Osteocyte (in vitro differentiated cells): ENCODE results near the gene CPSF3. TPM values are rescaled to one million over a fixed set of nuclear protein-coding genes. Genes with fewer than 3 reads are reported as not detected.

Experiments used
- DNase-seq: peaks from one replicate; pipeline ENCODE4 v3.0.0; 2021; ENCODE audit warnings: mixed read lengths; ENCODE audit not compliant: unreplicated experiment; ENCODE audit errors: extremely low spot score
- H3K27ac Mint-ChIP-seq: one replicate; pipeline ENCODE4 v1.8.0; 2021; ENCODE audit warnings: mild to moderate bottlenecking, mixed read lengths; ENCODE audit not compliant: unreplicated experiment
- H3K27me3 Mint-ChIP-seq: one replicate; pipeline ENCODE4 v1.8.0; 2021; ENCODE audit warnings: mixed read lengths; ENCODE audit not compliant: unreplicated experiment
- H3K36me3 Mint-ChIP-seq: one replicate; pipeline ENCODE4 v1.8.0; 2021; ENCODE audit warnings: mixed read lengths; ENCODE audit not compliant: unreplicated experiment
- H3K4me1 Mint-ChIP-seq: one replicate; pipeline ENCODE4 v1.8.0; 2021; ENCODE audit warnings: mixed read lengths; ENCODE audit not compliant: unreplicated experiment
- H3K4me3 Mint-ChIP-seq: one replicate; pipeline ENCODE4 v1.8.0; 2021; ENCODE audit warnings: mild to moderate bottlenecking, moderate library complexity, mixed read lengths; ENCODE audit not compliant: unreplicated experiment
- H3K9me3 Mint-ChIP-seq: one replicate; pipeline ENCODE4 v1.8.0; 2021; ENCODE audit warnings: mixed read lengths; ENCODE audit not compliant: unreplicated experiment
- total RNA-seq: library from RNA; stranded (reverse); gene quantifications from 2 replicates; pipeline ENCODE4 v1.2.1, GENCODE V29; 2021
- TF ChIP-seq, protein P1 (sequence below): fragments of 200-600 bp; sonication (generic); IDR thresholded peaks from 2 replicates; pipeline ENCODE4 v1.5.0; 2021; ENCODE audit warnings: antibody characterized with exemption, mild to moderate bottlenecking, moderate library complexity

The CPSF3 gene
- total RNA-seq, 1 donor from 2014 or later: 27.7 TPM

DNA sequence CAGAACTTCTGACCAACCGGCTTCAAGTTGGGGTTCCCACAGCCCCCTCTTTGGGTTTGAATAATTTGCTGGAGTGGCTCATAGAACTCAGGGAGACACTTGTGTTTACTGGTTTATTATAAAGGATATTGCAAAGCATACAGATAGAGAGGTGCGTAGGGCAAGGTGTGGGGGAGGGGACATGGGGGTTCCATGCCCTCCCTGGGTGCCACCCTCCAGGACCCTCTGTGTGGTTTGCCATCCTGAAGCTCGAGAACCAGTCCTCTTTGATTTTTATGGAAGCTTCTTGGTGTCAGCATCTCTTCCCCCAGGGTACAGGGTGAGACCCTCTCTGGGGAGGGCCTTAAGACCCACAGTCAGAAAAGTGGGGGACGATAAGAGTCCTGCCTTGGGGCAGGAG, 38.9 kb upstream of the CPSF3 start:
- Mint-ChIP-seq H3K4me1 (peaks cover 14% of the 10 kb centered on the region), H3K27ac (no peak overlapping the region), H3K9me3 (no peaks in the 10 kb centered on the region), H3K36me3 (peaks cover 50% of the 10 kb centered on the region), H3K27me3 (no peaks in the 10 kb centered on the region), H3K4me3 (no peak overlapping the region)
- TF ChIP-seq, protein P1, sequence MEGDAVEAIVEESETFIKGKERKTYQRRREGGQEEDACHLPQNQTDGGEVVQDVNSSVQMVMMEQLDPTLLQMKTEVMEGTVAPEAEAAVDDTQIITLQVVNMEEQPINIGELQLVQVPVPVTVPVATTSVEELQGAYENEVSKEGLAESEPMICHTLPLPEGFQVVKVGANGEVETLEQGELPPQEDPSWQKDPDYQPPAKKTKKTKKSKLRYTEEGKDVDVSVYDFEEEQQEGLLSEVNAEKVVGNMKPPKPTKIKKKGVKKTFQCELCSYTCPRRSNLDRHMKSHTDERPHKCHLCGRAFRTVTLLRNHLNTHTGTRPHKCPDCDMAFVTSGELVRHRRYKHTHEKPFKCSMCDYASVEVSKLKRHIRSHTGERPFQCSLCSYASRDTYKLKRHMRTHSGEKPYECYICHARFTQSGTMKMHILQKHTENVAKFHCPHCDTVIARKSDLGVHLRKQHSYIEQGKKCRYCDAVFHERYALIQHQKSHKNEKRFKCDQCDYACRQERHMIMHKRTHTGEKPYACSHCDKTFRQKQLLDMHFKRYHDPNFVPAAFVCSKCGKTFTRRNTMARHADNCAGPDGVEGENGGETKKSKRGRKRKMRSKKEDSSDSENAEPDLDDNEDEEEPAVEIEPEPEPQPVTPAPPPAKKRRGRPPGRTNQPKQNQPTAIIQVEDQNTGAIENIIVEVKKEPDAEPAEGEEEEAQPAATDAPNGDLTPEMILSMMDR: no peak
- no peak for DNase-seq

DNA sequence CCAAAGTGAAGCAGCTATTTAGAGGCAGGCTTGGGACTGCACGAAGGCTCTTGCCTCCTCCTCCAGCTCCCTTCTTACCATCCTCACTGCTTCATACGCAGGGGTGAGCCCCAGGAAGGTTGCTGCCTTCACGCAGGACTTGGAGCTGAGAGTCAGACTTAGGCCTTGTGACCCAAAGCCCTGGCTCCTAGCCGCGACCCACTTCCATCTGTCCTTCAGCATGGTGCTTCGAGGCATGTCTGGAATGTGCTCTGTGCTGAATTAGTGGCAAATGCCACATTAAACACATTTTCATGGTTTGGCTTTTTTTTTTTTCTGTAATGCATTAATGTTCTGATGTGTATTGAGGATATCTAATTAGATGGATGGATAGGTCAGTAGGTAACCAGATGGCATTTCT, 37.6 kb upstream of the CPSF3 start:
- Mint-ChIP-seq H3K27ac (no peak overlapping the region), H3K27me3 (no peaks in the 10 kb centered on the region), H3K9me3 (no peaks in the 10 kb centered on the region), H3K4me3 (no peak overlapping the region), H3K4me1 (peaks cover 15% of the 10 kb centered on the region), H3K36me3 (peaks cover 59% of the 10 kb centered on the region)
- TF ChIP-seq, protein P1: no peak
- DNase-seq: no peak

DNA sequence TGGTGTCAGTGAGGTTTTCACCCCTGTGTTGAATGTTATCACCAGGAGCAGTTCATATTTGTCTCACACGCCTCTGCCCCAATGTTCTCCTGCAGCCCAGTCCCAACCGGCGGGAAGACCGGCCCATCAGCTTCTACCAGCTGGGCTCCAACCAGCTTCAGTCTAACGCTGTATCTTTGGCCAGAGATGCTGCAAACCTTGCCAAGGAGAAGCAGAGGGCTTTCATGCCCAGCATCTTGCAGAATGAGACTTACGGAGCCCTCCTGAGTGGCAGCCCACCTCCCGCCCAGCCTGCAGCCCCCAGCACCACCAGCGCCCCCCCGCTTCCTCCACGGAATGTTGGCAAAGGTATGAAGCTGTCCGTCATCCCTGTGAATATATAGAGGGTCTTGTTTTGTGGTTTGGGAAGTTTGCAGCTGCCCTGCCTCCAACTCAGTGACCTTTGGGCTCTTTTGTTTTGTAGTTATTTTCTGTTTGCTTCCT, 35.2 kb upstream of the CPSF3 start:
- H3K36me3 Mint-ChIP-seq: peaks cover 50% of the 10 kb centered on the region

DNA sequence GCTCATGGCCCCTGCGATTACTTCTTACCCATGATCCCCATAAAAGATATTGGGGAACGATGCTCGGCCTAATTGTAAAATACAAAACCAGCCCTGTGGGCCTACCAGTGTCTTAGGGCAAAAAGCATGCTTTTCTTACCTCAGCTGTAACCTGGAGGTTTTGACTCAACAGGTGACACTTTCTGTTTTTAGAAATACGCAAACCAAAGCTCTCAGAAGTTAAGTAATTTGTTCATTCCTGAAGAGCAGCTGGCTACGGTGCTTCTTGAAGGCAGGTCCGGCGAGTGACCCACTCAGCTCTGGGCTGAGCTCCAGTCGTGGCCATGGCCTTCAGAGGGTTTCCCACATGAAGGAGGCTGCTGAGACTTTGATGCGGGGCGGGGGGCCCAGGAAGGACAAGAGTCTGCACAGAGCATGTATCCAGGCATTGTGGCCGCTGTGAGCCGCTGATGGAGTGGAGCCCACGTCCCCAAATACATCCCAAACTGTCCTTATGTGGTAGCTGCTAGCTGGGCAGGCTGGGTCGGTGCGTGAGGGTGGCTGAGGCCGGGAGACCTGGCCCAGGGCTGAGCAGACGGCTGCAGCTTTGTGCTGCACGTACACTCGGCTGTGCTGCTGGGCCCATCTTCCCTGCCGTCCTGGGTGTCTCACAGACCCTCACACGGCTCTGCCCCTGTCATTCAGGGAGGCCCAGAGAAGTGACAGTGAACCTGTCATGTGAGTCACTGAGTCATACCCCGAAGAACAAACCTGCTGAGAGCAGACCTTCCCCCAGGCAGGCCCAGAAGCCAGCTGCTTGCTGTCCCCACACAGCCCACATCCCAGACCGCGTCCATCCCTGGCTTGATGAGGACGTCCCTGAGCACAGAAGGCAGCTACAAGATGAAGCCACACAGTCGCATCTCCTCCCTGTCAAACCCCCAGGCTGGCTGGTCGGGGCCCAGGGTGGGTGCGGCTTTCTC, 34.2 kb upstream of the CPSF3 start:
- Mint-ChIP-seq H3K4me1 (peaks cover 31% of the 10 kb centered on the region), H3K9me3 (no peaks in the 10 kb centered on the region), H3K4me3 (no peak overlapping the region), H3K36me3 (peaks cover 45% of the 10 kb centered on the region), H3K27ac (peak overlapping the region; percentile 47), H3K27me3 (no peaks in the 10 kb centered on the region)
- TF ChIP-seq, protein P1: no peak
- no peak for DNase-seq

More for the DNA sequence above, 35.2 kb upstream of the CPSF3 start:
- Mint-ChIP-seq H3K27ac (peak overlapping the region; percentile 47), H3K4me3 (no peak overlapping the region), H3K27me3 (no peaks in the 10 kb centered on the region), H3K9me3 (no peaks in the 10 kb centered on the region), H3K4me1 (peaks cover 23% of the 10 kb centered on the region)
- no peak for DNase-seq
- TF ChIP-seq, protein P1: no peak

DNA sequence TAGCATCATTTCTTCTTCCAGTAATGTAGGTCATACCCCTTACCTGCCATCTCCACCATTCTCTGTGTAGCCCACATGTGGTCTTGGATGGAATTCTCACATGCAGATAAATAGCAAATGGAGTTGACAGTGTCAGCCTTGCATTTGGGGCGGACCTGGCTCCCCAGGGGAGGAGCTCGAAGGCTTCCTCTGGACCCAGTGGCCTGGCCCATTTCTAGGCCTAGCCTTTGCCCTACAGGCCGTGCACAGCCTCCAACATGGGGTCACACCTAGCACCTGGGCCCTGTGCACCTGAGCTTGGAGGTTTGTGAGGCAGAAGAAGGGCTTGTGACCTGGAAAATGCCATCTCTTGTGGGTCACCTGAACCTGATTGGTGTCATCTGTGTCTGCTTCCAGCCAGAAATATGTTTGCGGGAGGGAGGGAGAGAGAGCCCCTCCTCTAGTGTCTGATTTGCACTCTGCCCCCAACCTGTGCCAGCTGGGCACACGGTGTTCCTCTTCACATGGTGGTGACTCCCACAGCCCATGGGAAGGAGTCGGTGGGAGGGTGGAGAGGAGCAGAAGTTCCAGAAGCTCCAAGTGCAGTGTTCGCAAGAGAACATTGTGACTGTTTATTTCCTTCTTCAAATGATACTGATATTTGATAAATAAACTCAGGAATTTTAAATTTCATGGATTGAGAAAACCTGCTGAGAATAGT, 33.2 kb upstream of the CPSF3 start:
- H3K36me3 Mint-ChIP-seq: peaks cover 49% of the 10 kb centered on the region
- H3K27ac Mint-ChIP-seq: no peak overlapping the region
- H3K4me1 Mint-ChIP-seq: peaks cover 31% of the 10 kb centered on the region
- TF ChIP-seq, protein P1: no peak
- H3K9me3 Mint-ChIP-seq: no peaks in the 10 kb centered on the region
- H3K4me3 Mint-ChIP-seq: no peak overlapping the region
- H3K27me3 Mint-ChIP-seq: no peaks in the 10 kb centered on the region
- no peak for DNase-seq
